Small intestine (tissue), 7 donors: ENCODE measurements around the gene CBFA2T3. TPM values are rescaled to one million over a fixed set of nuclear protein-coding genes. Genes with fewer than 3 reads are reported as not detected.

Source experiments
- DNase-seq, 2 donors: peaks; one replicate each; pipeline versions ENCODE4 v3.0.0 to v3.0.0-alpha.2; 2013
- FAIRE-seq: peaks from 2 replicates; lab custom pipeline; 2012; peaks lifted over from hg19 to GRCh38; lab: Jason Lieb, UNC
- H3K27ac ChIP-seq, 3 donors: one replicate each; pipeline ENCODE4 v1.5.1; 2013; ENCODE audit warnings: low read length in 2 of 3, mild to moderate bottlenecking in 2 of 3, control low read depth in 1 of 3, inconsistent platforms in 1 of 3, low read depth in 1 of 3, moderate library complexity in 1 of 3
- H3K27me3 ChIP-seq, 3 donors: one replicate each; pipeline ENCODE4 v1.6.1; 2013; ENCODE audit warnings: low read length in 3 of 3, inconsistent platforms in 1 of 3; ENCODE audit not compliant: control insufficient read depth in 3 of 3, insufficient read depth in 3 of 3
- H3K36me3 ChIP-seq, 3 donors: one replicate each; pipeline ENCODE4 v1.6.1; 2013; ENCODE audit warnings: low read length in 3 of 3, inconsistent platforms in 1 of 3, low read depth in 1 of 3, mild to moderate bottlenecking in 1 of 3, moderate library complexity in 1 of 3; ENCODE audit not compliant: control insufficient read depth in 3 of 3, insufficient read depth in 2 of 3
- H3K4me1 ChIP-seq, 3 donors: one replicate each; pipeline ENCODE4 v1.6.1; 2013; ENCODE audit warnings: low read length in 2 of 3, inconsistent platforms in 1 of 3, low read depth in 1 of 3, mild to moderate bottlenecking in 1 of 3, moderate library complexity in 1 of 3; ENCODE audit not compliant: control insufficient read depth in 3 of 3, insufficient read depth in 2 of 3
- H3K4me3 ChIP-seq, 3 donors: one replicate each; pipeline ENCODE4 v1.5.1; 2013; ENCODE audit warnings: low read length in 3 of 3, control low read depth in 1 of 3, inconsistent platforms in 1 of 3, low read depth in 1 of 3, mild to moderate bottlenecking in 1 of 3, moderate library complexity in 1 of 3
- H3K9me3 ChIP-seq, 2 donors: one replicate each; pipeline ENCODE4 v1.6.1; 2013; ENCODE audit warnings: low read depth in 1 of 2, low read length in 1 of 2; ENCODE audit not compliant: control insufficient read depth in 2 of 2, insufficient read depth in 1 of 2
- WGBS, 3 donors: extraction: QIAGEN DNeasy Blood & Tissue Kit; methylation state at CpG; one replicate each; pipeline ENCODE4 v1.1.7; 2013; 5-methylcytosine and 5-hydroxymethylcytosine counted together
- polyA plus RNA-seq, 4 donors: library from polyadenylated mRNA; stranded (reverse) in 3 of 4; unstranded in 1 of 4; fragments of 200-250 nt in 3 of 4; fragments of 120-200 nt in 1 of 4; gene quantifications; one replicate each; pipeline versions ENCODE4 v1.2.1 to v1.2.3, GENCODE V29; 2013
- donor health status: healthy with polysubstance abuse.
- donor health status: control.
- donor health status: control.
- donor health status: Bipolar disorder and iron deficiency.
- donor health status: healthy.

CBFA2T3 gene
- polyA plus RNA-seq, 4 donors = 1.4 to 8.4 (median 4.1) TPM

DNA sequence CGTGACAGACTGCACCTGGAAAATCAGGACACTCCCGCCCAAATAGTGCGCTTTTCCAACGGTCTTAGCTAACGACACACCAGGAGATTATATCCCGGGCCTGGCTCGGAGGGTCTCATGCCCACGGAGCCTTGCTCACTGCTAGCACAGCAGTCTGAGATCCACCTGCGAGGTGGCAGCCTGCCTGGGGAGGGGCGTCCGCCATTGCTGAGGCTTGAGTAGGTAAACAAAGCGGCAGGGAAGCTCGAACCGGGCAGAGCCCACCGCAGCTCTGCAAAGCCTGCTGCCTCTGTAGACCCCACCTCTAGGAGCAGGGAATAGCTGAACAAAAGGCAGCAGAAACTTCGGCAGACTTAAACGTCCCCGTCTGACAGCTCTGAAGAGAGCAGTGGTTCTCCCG is 125.4 kb downstream of the CBFA2T3 start:
- FAIRE-seq (no peak), DNase-seq (no peak)
- Histone ChIP-seq H3K4me3 (no peak overlapping the region), H3K27ac (no peak overlapping the region), H3K4me1 (peaks cover 0 to 7% (median 3%) of the 10 kb centered on the region in 3 donors), H3K36me3 (peaks cover 0 to 47% (median 7%) of the 10 kb centered on the region in 3 donors), H3K27me3 (no peaks in the 10 kb centered on the region), H3K9me3 (peaks cover 0 to 4% of the 10 kb centered on the region in 2 donors)
- 91 to 94% (median 92%) methylated on average over 19 of the region's 19 CpGs for WGBS, 3 donors

DNA sequence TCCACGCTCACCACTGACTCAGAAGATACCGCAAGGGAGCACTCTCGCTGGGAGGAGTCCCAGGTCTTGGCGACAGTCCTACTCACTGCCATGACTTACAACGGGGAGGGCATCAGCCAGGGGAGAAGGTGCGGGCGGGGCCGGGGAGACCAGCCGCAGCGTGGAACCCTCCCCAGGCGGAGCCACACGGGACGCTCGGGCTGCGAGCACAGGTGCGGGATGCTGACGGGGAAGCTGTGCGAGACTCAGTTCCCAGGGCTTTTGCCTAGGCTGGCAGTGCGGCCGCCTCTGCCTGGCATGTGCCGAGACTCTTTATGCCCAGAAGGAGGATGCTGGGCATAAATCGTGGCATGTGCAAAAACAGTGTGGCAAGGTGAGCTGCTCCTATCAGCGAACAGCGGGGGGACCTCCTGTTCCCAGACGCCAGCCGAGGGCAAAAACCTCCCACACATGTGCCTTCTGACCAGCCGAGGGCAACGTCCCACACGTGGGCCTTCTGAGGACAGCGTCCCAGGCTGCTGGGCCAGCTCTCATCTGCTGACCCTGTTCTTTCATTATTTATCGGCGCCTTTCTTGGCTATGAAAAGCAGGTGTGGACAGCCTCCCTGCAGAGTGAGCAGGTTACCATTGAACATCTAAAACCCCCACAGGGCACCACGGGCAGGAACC is 126.3 kb downstream of the CBFA2T3 start:
- Histone ChIP-seq H3K4me3 (no peak overlapping the region), H3K4me1 (peaks cover 0 to 2% (median 1%) of the 10 kb centered on the region in 3 donors), H3K36me3 (peaks cover 0 to 49% (median 7%) of the 10 kb centered on the region in 3 donors), H3K27me3 (no peaks in the 10 kb centered on the region), H3K9me3 (peaks cover 0 to 4% of the 10 kb centered on the region in 2 donors), H3K27ac (no peak overlapping the region)
- 93 to 95% (median 94%) methylated on average over 33 of the region's 33 CpGs for WGBS, 3 donors
- DNase-seq (no peak), FAIRE-seq (no peak)

DNA sequence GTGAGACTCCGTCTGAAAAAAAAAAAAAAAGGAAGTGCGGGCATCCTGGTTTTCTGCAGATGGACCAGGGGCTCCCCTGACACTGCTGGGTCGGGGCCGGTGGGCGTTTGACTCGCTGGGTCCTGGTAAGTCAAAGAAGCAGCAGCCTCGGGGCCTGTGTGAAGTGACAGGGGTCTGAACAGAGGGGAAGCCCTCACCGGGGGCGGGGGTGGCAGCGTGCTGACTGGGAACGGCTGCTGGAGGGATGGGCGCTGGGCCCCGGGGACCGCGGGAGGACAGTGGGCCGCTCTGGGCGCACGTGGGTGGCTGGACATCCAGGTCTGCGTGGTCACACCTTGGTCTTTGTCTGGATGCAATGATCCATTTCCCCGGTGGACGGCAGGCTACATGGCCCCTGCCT is 128.4 kb downstream of the CBFA2T3 start:
- H3K36me3 ChIP-seq = peaks cover 0 to 35% (median 7%) of the 10 kb centered on the region in 3 donors
- H3K27ac ChIP-seq = no peak overlapping the region
- H3K4me3 ChIP-seq = no peak overlapping the region
- no peaks in the 10 kb centered on the region for H3K27me3 ChIP-seq
- FAIRE-seq = no peak
- H3K4me1 ChIP-seq = no peaks in the 10 kb centered on the region
- no peak for DNase-seq
- 92 to 95% (median 92%) methylated on average over 20 to 21 of the region's 21 CpGs for WGBS, 3 donors
- peaks cover 0 to 4% of the 10 kb centered on the region in 2 donors for H3K9me3 ChIP-seq

DNA sequence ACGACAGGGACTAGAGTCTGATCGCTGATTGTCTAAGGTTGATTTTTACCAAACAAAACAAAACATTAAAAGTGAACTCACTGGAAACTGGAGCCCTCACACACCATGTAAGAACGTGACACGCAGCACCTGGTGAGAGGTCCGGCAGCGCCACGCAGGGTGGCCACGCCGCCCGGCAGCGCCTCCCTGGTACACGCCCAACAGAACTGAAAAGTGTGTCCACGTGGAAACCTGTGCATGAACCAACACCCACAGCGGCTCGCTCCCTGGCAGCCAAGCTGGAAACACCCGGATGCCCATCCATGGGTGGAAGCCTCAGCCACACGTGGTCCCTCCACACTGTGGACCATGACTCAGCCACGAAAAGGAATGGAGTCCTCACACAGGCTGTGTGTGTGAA is 129.4 kb downstream of the CBFA2T3 start:
- H3K36me3 ChIP-seq = peaks cover 0 to 42% (median 7%) of the 10 kb centered on the region in 3 donors
- no peak for FAIRE-seq
- 90 to 94% (median 93%) methylated on average over 18 of the region's 18 CpGs for WGBS, 3 donors
- H3K9me3 ChIP-seq = peaks cover 0 to 4% of the 10 kb centered on the region in 2 donors
- H3K27ac ChIP-seq = no peak overlapping the region
- no peaks in the 10 kb centered on the region for H3K27me3 ChIP-seq
- no peaks in the 10 kb centered on the region for H3K4me1 ChIP-seq
- no peak for DNase-seq
- H3K4me3 ChIP-seq = no peak overlapping the region

DNA sequence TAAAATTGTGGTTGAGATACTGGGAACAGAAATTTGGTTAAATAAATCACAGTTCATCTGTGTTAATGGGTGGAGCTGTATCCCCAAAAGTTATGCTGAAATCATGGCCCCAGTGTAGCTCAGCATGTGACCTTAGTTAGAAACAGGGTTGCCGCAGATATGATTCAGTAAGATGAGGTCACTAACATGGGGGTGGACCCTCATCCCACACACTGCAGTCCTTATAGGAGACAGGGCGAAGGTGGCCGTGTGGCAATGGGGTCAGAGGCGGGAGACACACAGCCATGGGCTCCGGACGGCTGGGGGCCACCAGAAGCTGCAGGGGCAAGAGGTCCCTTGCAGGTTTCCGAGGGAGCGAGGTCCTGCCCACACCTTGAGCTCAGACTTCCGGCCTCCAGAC is 130.9 kb downstream of the CBFA2T3 start:
- DNase-seq (no peak), FAIRE-seq (no peak)
- H3K36me3 ChIP-seq = peaks cover 3 to 51% (median 7%) of the 10 kb centered on the region in 3 donors
- 97 to 98% (median 98%) methylated on average over 8 to 9 of the region's 9 CpGs for WGBS, 3 donors
- H3K4me3 ChIP-seq = no peak overlapping the region
- H3K9me3 ChIP-seq = no peaks in the 10 kb centered on the region
- no peak overlapping the region for H3K27ac ChIP-seq
- no peaks in the 10 kb centered on the region for H3K27me3 ChIP-seq
- H3K4me1 ChIP-seq = no peaks in the 10 kb centered on the region

DNA sequence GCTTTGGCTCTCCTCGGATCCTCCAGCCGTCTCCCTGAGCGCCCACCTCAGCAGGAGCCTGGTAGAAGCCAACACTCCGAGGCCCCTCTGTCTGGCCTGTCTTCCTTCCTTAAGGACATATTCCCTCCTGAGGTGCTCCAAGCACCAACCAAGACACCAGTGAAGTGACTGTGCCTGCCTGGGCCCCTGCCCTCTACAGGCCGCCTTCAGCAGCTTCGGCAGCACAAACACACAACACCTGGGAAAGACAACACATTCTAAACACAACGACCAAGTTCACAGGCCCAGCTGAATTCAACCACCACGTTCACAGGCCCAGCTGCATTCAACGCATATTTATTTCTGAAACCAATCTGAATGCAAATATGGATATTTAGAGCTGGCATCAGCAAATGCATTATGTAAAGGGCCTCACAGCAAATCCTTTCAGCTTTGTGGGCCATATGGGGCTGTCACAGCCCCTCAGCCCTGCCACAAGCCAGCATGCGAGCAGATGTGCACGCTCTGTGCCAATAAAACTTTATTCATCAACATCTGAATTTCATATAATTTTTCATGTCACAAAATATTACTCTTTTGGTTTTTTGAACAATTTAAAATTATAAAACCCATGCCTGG is 132.5 kb downstream of the CBFA2T3 start:
- Histone ChIP-seq H3K27me3 (no peaks in the 10 kb centered on the region), H3K4me3 (no peak overlapping the region), H3K36me3 (peaks cover 0 to 55% (median 3%) of the 10 kb centered on the region in 3 donors), H3K4me1 (no peaks in the 10 kb centered on the region), H3K27ac (no peak overlapping the region), H3K9me3 (no peaks in the 10 kb centered on the region)
- 73 to 84% (median 83%) methylated on average over 11 of the region's 11 CpGs for WGBS, 3 donors
- DNase-seq (no peak), FAIRE-seq (no peak)

DNA sequence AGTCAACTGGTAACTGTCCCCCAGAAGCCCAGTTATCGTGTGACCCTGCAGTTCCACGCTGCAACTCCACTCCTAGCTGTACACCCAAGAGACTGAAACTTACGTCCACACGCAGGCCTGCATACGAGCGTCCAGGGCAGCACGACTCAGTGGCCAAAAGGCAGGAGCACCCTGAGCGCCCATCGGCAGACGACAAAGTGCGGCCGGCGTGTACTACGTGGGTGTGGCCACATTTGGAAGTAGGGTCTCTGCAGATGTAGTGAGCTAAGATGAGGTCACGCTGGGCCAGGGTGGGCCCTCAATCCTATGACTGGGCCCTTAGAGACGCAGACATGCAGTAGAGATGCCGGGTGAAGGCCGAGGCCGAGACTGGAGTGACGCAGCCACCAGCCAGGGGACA is 133.8 kb downstream of the CBFA2T3 start:
- WGBS, 3 donors = 90 to 94% (median 94%) methylated on average over 20 of the region's 20 CpGs
- no peak overlapping the region for H3K27ac ChIP-seq
- FAIRE-seq (no peak), DNase-seq (no peak)
- no peaks in the 10 kb centered on the region for H3K27me3 ChIP-seq
- H3K9me3 ChIP-seq = no peaks in the 10 kb centered on the region
- H3K36me3 ChIP-seq = peaks cover 3 to 65% (median 3%) of the 10 kb centered on the region in 3 donors
- no peak overlapping the region for H3K4me3 ChIP-seq
- no peaks in the 10 kb centered on the region for H3K4me1 ChIP-seq

DNA sequence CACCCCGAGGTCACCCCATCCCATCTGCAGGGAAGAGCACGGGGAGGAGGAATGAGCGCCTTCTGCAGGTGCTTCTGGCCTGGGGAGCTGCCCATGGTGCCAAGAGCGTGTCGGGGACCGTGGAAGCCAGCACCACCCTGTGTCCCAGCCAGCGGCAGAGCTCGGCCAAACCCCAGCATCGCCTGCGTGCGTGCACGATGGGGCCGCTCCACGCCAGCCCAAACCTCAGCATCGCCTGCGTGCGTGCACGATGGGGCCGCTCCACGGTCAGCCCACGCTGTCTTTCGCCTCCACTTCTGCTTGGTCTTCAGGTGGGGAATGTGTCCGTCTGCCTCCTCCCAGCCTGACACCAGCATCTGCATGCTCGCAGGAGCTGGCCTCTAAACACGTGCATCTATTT is 134.2 kb downstream of the CBFA2T3 start:
- no peaks in the 10 kb centered on the region for H3K9me3 ChIP-seq
- no peak overlapping the region for H3K4me3 ChIP-seq
- peaks cover 3 to 66% (median 5%) of the 10 kb centered on the region in 3 donors for H3K36me3 ChIP-seq
- WGBS, 3 donors = 94 to 96% (median 96%) methylated on average over 25 of the region's 25 CpGs
- DNase-seq (no peak), FAIRE-seq (no peak)
- H3K4me1 ChIP-seq = no peaks in the 10 kb centered on the region
- no peaks in the 10 kb centered on the region for H3K27me3 ChIP-seq
- H3K27ac ChIP-seq = no peak overlapping the region
